ENCODE results near the gene ITGBL1. TPM values are rescaled to one million over a fixed set of nuclear protein-coding genes. Genes with fewer than 3 reads are reported as not detected.

ITGBL1 gene
- total RNA-seq, 4 donors from 2014 or later: 1.8 to 19.4 (median 2.6) TPM; not detected in 1

- Histone ChIP-seq H3K4me3 (no peak overlapping the region), H3K9me3 (no peaks in the 10 kb centered on the region), H3K27me3 (no peaks in the 10 kb centered on the region), H3K4me1 (no peaks in the 10 kb centered on the region), H3K27ac (no peak overlapping the region), H3K36me3 (no peaks in the 10 kb centered on the region)
- no peak for DNase-seq
- intact Hi-C loops (cut with DNase I; ENCODE audit: low total_unique reads): no loop called here
- no peak for TF ChIP-seq CTCF (IDR thresholded peaks at IDR 0.05)
- TF ChIP-seq POLR2A (IDR thresholded peaks at IDR 0.05): no peak
Observed at GRCh38 chr13:101554420-101555125, 102.1 kb downstream of the ITGBL1 start.

DNA sequence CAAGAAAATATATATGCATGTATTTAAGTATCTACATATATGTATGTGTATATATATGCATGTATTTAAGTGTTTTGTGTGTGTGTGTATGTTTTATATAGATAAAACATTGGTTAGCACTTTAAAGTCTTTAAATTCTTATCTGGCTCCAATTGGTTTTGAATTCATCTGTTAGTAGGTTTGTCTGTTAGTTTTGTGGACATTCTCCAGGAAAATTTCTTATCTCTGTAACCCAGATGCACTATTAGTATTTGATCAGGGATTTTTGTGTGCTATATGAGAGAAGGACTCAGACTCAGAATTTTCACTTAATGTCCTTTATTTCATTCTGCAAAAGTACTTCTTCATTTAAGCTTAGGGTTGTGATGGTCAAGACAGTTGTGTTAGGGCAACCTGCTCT is 103.1 kb downstream of the ITGBL1 start:
- intact Hi-C loops (cut with DNase I; ENCODE audit: low total_unique reads): no loop called here
- no peak for DNase-seq
- Histone ChIP-seq H3K4me3 (no peak overlapping the region), H3K36me3 (no peaks in the 10 kb centered on the region), H3K27me3 (no peaks in the 10 kb centered on the region), H3K9me3 (no peaks in the 10 kb centered on the region), H3K4me1 (no peaks in the 10 kb centered on the region), H3K27ac (no peak overlapping the region)
- TF ChIP-seq CTCF (IDR thresholded peaks at IDR 0.05): no peak
- no peak for TF ChIP-seq POLR2A (IDR thresholded peaks at IDR 0.05)

GRCh38 chr13:101556676-101557123 is 104.2 kb downstream of the ITGBL1 start:
- H3K4me1 ChIP-seq: no peaks in the 10 kb centered on the region
- no peak overlapping the region for H3K27ac ChIP-seq
- no peaks in the 10 kb centered on the region for H3K27me3 ChIP-seq
- TF ChIP-seq POLR2A (IDR thresholded peaks at IDR 0.05) (no peak), CTCF (IDR thresholded peaks at IDR 0.05) (no peak)
- H3K36me3 ChIP-seq: no peaks in the 10 kb centered on the region
- intact Hi-C loops (cut with DNase I; ENCODE audit: low total_unique reads): no loop called here
- H3K9me3 ChIP-seq: no peaks in the 10 kb centered on the region
- no peak for DNase-seq
- H3K4me3 ChIP-seq: no peak overlapping the region

GRCh38 chr13:101565317-101565716 is 112.8 kb downstream of the ITGBL1 start:
- Histone ChIP-seq H3K4me3 (no peak overlapping the region), H3K9me3 (no peaks in the 10 kb centered on the region), H3K4me1 (no peaks in the 10 kb centered on the region), H3K36me3 (no peaks in the 10 kb centered on the region), H3K27me3 (no peaks in the 10 kb centered on the region), H3K27ac (no peak overlapping the region)
- no peak for DNase-seq
- intact Hi-C loops (cut with DNase I; ENCODE audit: low total_unique reads): no loop called here
- TF ChIP-seq POLR2A (IDR thresholded peaks at IDR 0.05): no peak
- no peak for TF ChIP-seq CTCF (IDR thresholded peaks at IDR 0.05)

DNA sequence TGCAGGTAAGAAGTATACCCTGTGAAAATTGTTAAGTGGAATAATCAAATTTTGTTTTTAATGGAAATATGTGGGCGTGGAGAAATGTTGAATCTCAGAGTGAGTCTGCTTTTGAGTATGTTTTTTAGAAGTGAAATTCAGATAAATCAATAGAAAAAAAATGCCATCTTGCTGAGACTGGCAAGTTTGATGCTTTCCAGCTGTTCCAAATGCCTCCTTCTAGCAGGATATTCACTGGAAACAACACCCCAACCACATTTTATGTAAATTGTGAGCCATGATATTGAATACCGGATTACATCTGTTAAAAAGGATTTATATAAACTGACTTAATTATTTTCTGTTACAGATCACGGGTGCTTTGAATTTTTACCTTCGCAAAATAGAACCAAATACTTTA is 115.4 kb downstream of the ITGBL1 start:
- Histone ChIP-seq H3K27ac (no peak overlapping the region), H3K27me3 (no peaks in the 10 kb centered on the region), H3K4me1 (no peaks in the 10 kb centered on the region), H3K4me3 (no peak overlapping the region), H3K9me3 (no peaks in the 10 kb centered on the region), H3K36me3 (no peaks in the 10 kb centered on the region)
- DNase-seq: no peak
- TF ChIP-seq POLR2A (IDR thresholded peaks at IDR 0.05) (no peak), CTCF (IDR thresholded peaks at IDR 0.05) (no peak)
- intact Hi-C loops (cut with DNase I; ENCODE audit: low total_unique reads): no loop called here
